Stimulated activated CD4-positive, alpha-beta T cell treated with anti-CD3 and anti-CD28 coated beads, Interleukin-15, amount 100 ng/mL, for 48 hours (primary cell): ENCODE data around the gene PRPF6.

Source experiments
- DNase-seq, 2 donors: peaks; one replicate each; pipeline ENCODE4 v3.0.0-alpha.2; 2020; ENCODE audit warnings: low read depth in 2 of 2

Gene PRPF6

DNA sequence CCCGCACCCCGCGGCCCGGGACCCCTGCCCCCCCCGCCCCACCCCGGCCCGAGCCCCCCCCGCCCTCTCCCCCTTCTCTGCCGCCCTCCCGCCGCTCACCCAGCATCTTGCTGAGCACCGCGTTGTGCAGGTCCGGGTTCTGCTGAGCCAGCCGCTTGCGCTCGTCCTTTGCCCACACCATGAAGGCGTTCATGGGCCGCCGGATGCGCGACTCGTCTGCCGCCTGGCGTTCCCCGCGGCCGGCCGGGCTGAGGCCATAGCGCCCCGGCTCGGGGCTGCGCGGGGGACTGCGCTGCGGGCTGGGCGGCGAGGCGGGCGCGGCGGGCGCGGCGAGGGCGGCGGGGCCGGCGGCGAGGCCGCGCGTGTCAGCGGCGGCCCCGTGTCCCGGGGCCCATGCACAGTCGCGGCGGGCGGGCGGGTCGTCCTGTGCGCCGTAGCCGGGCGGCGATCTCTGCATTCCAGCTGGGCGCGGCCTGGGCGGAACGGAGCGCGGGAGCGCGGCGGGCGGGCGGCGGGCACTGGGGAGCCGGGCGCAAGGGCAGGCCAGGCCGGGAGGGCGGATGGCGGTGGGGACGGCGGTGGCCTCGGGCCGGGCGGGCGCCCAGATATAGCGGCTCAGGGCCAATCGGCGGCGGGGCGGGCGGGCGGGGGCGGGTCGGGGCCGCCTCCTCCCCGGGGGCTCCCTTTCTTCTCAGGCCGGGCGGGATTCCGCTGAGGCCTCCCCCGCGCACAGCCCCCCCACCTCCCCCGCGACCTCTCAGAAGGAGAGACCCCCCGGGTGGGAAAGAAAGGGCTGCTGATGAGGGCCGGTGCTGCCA is 68.3 kb downstream of the PRPF6 start, which contains the start of gene SOX18:
Gene SOX18 (minus strand): TSS at position 580 of the 818 bp plus-strand sequence. CDS start 123 bp downstream, at position 457.
- no peak for DNase-seq

GRCh38 chr20:64049878-64050260 is 68.9 kb downstream of the PRPF6 start:
- no peak for DNase-seq

- DNase-seq = no peak
These were observed 69.5 kb downstream of the PRPF6 start for GRCh38 chr20:64050261-64051032.

DNA sequence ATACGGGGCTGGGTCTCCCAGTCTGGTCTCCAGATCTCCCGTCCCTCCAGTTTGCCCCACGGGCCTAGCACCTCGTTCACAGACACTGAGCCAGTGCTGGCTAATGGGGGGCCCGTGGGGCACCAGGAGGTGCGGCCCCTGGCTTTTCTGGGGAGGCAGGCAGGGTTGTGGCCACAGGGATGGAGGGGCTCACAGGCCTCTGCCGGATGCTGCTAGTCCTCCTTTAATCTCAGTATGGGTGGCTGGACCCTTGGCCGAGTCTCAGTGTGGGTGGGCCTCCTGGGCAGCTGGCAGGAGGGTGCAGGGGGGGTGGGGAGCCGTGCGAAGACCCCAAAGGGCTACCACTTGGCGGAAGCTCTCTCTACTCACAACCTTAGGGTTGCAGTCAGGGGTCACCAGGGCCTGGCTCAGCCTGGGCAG is 70.1 kb downstream of the PRPF6 start:
- DNase-seq = no peak

GRCh38 chr20:64051561-64052325 is 70.8 kb downstream of the PRPF6 start:
- no peak for DNase-seq

GRCh38 chr20:64052326-64052722 is 71.4 kb downstream of the PRPF6 start:
- no peak for DNase-seq

DNA sequence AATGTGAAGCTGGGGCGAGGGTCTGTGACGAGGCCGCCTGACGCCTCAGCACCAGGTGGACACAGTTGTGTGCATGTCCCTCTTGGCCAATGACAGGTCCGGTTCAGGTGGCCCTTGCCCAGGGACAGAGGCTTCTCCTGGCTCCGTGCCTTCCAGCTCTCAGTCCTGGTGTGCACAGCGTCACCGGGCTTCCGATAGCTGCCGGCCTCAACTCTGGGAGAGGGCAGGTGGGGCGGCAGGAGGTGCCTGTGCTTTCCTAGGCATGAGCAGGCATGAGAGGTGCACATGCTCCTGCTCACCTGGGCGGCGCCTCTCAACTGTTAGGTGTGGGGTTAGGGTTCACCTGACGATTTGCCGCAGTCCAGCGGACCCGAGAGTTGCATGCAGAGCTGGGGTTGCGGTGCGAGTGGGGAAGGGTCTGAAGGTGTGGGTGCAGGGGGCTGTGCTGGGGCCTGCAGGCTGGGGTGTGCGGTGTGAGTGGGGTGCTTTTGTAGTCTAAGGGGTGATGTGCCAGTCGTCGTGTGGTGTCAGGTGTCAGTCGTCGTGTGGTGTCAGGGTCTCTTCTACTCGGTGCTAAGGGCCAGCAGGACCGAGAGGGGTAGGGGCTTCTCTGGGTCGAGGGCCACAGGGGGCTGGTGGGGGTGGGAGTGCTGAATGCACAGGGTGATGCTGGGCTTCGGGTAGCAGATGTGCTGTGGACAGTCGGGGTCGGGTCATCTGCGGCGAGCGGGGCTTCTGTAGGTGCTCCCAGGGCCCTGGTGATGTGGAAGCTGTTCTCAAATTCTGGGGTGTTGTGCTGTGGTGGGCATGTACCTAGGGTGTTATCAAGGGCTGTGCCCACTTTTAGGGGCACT is 72.3 kb downstream of the PRPF6 start:
- no peak for DNase-seq

- no peak for DNase-seq
These were observed 73.1 kb downstream of the PRPF6 start for GRCh38 chr20:64053841-64054661.

DNA sequence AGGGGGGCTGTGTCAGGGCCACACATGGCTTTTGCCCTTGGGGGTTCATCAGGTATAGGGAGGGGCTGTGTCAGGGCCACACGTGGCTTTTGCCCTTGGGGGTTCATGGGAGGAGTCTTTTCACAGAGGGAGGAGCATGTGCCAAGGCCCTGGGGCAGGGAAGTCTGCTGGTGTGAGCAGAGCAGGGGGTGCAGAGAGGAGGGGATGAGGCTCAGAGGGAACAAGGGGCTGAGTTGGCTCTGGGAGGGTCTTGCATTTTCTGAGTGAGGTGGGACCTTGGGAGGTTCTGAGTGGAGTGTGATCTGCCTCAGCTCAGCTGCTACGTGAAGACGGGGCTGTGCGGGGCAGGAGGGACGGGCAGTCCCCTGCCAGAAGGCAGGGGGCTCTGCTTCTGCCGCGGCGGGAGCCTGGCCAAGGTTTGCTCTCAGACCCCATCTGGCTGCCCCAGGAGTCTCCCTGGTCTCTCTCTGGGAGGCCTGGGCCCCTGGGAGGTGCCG is 74.5 kb downstream of the PRPF6 start:
- DNase-seq = no peak

DNA sequence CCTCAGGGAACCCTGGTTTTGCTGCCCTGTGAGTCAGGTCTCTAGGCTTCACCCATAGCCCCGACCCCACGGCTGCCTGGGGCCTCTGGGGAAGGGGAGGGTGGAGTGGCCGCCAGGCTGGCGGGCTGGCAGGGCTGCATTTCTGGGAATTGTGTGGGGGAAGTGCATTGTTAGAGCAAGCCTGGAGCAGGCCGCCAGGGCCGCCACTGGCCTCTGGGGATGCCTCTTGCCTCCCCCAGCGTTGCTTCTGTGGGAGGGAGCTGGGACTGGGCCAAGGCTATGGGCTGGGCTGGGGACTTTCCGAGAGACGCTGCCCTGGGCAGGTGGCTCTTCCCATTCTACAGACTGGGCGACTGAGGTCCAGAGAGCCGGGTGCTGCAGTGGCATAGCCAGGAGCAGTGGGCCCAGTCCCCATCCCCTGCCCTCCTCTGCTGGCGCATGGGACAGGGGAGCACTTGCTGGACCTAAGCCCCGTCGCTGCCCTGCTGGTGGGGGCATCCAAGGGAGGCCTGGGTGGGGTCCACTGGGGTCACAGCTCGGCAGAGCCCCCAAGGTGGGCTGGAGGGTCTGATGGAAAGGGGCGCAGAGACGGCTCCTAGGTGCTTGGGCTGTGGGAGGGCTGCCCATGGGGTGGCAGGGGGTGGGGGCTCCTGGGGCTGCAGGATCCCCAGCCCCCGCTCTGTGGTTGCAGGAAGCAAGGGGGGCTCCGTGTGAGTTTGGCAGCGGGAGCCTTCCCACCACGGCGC is 75.1 kb downstream of the PRPF6 start:
- no peak for DNase-seq

GRCh38 chr20:64056639-64056888 is 75.6 kb downstream of the PRPF6 start:
- no peak for DNase-seq

DNA sequence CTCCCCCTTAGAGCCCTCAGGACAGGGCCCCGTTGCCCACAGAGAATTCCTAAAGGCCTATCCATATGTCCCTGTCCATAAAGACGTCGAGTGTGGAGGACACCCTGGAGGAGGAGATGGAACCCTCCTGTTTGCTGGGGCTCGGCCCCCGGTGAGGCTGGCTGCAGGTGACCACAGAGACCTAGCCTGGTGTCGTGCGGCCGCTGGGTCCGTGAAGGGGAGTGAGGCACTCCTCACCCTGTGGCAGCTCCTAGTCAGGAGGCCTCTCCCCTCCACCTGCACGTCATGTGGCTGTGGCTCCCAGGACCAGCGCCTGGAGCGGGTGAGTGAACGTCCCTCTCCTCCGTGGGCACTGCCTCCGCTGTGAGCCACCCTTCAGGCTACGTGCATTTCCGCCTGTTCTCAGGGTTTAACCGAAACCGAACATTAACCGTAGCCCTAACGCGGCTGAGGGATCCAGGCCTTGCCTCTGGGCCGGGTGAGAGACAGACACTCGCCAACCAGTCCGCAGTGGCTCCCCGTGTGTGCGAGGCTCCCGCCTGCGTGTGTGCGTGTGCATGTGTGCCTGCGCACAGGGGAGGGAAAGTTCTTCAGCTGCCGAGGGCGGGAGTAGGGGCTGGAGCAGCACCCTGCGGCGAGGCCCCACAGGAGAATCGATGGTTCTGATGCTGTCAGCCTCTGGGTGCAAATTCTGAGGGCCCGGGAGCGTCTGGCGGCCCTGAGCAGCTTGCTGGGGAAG is 76.1 kb downstream of the PRPF6 start:
- DNase-seq = no peak

DNA sequence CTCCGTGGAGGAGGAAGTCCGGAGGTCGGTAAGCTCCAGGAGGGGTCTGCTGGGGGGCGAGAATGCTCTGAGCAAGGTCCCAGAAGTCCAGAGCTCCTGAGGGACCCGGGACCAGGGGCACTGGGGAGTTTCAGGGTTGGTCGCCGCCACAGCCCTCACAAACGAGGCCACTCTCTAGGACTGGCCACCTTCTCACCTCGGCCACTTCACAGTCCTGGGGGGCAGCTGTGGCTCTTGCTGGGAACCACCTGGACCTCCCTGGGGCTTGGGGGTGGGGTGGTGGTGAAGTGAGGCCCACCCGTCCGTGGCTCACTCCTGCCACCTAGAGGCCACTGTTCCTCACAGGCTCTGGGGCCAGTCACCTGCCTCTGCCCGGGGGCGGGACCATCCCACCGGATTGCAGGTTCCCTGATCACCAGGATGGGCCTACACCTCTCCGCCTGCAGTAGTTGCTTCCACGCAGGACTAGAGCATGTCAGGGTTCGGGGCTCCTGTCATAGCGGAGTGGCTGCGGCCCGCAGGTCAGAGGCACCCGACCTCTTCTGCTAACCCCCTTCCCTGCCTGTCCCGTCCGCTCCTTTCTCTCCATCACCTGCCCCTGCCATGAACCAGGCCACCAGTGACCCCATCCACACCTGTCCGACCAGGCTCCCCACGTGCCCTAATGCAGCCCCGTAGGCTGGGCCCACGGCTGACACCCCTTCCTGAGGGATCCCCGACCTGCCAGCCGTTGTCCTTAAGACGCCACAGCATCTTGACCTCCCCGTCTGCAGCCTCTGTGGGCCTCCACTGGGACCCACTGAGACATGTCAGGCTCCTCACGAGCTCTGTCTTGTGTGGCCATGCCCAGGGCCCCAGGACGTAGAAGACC is 76.9 kb downstream of the PRPF6 start:
- DNase-seq = peak; percentile 68 to 86

GRCh38 chr20:64058536-64058935 is 77.6 kb downstream of the PRPF6 start:
- no peak for DNase-seq

DNA sequence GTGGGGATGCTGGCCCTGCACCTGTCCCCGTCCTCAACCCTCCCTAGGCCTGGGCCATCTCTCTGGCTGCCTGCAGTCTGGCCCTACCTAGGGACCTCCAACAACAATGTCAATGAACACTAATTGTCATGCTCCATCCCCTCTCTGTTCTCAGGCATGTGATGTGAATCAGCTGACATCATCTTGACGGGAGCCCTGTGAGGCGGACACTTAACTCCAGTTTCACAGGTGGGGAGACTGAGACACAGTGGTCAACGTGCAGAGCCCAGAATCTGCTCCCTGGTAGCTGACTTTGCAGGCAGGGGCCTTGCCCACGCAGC is 81.3 kb downstream of the PRPF6 start:
- DNase-seq = no peak

DNA sequence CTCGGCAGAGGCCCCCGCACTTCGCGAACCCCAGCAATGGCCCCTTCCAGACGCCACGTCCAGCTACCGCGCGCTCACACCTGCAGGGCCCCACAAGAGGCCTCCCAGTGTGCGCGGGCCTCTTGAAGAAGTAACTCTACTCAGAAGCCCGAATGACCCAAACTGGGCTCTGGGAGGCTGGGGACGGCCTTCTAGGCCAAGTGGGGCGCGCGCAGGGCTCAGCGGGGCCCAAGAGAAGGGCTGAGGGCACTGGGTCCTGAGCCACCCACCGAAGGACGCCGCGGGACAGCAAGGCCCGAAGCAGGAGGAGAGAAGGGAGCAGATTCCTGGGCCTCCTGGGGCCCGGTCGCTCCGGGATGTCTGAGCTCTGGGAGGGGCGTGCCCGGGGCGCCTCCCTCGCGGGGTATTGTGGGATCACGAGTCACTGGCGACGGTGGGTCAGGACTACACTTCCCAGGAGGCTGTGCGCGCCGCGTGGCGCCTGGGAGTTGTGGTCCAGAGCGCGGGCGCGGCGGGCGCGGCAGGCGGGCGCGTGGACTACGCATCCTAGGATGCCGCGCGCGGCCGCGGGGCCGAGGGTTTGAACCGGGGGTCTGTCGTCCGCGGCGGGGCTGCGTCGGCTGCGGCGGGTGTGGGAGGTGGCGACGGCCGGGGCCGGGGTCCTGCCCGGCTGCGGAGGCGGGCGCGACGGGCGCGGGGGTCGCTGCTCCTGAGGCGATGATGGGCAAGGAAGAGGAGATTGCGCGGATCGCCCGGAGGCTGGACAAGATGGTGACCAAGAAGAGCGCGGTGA is 81.9 kb downstream of the PRPF6 start, which contains the start of gene TCEA2:
Gene TCEA2 (plus strand): TSS at position 603 of the 793 bp plus-strand sequence. CDS start 115 bp downstream, at position 718.
- peak; percentile 87 to 95 for DNase-seq
